NOMO-1 treated with DMSO at 0.1 percent for 48 hours (cell line): ENCODE results near the gene HECW1.

Experiments
- DNase-seq: peaks from one replicate; lab custom pipeline; 2025; ENCODE audit not compliant: unreplicated experiment; lab: John Stamatoyannopoulos, UW

HECW1 gene

DNA sequence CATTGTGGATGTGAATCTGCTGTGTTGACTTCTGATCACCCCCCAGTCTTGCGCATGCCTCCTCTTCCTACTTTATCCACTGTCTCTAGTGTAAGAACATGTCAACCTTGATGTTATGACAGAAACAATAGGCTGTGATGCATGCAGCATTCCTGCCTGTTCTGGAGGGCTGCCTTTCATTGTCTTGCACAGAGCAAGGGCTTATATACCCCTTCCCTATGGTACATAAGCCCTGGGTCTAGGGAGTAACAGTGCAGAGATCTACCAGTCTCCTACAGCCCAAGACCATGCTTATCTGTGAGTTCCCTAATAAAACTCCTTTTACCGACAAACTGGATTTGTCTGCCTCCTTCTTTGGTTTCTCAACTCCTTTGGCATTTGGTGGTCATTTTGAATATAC, 293.5 kb downstream of the HECW1 start:
- no peak for DNase-seq

- DNase-seq, result no peak
Measured at GRCh38 chr7:43406961-43407360, 294.5 kb downstream of the HECW1 start.

DNA sequence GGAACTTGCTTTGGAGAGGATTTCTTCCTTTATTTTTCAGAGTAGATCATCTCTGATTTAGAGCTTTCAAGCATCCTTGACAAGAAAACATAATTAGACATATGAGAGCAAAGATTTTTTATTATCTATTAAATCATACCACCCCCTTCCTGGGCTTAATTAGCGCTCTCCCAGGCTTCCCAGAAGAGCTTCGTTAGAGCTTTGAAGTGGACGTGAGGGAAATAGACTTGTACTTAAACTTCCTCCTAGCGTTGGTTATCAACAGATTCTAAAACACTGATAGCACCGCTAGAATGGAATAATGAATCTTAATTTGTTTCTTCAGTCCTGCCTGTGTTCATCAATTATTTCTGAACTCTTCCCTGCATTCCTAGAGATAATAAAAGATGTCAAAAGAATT, 296.5 kb downstream of the HECW1 start:
- no peak for DNase-seq

- no peak for DNase-seq
Measured at GRCh38 chr7:43417455-43417854, 305.0 kb downstream of the HECW1 start.

DNA sequence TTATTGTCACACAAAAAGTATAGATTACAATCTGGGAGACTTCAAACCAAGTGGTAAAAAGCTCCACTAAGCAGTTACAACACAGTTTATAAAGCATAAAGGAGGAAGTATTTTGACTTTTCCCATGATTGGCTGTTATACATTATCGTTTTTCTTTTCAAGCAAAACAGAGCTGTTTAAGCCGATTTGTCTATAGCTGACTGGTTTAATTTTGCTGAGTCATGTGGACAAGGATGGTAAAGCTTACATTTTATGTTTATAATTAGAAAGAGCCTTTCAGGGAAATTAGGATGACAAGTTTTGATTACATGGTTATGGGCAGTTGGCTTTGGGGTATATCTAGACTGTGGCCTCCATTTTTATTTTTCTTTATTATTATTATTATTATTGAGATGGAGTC, 318.0 kb downstream of the HECW1 start:
- DNase-seq, result peak; percentile 20

GRCh38 chr7:43431020-43431595, 318.7 kb downstream of the HECW1 start:
- DNase-seq, result no peak

DNA sequence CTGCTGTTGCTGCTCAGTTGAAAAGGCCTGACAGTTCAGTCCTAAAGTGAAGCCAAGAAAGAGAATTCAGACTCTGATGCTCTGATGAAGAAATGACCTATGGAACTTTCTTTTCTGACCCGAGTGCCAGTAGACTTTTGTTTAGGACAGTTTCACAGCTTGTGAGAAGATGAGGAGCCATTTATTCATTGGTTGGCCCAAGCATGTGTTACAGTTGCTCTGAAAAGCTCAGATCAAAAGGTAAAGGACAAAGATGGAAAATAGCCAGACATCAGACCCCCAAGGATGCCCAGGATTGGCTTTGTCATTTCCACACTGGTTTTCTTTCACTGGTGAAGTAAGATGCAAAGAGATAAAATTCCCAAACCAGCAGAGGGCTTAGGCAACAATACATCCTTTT, 321.2 kb downstream of the HECW1 start:
- DNase-seq, result no peak

- DNase-seq, result no peak
Measured at GRCh38 chr7:43437001-43437400, 324.6 kb downstream of the HECW1 start.

GRCh38 chr7:43438897-43439479, 326.5 kb downstream of the HECW1 start:
- DNase-seq, result no peak

DNA sequence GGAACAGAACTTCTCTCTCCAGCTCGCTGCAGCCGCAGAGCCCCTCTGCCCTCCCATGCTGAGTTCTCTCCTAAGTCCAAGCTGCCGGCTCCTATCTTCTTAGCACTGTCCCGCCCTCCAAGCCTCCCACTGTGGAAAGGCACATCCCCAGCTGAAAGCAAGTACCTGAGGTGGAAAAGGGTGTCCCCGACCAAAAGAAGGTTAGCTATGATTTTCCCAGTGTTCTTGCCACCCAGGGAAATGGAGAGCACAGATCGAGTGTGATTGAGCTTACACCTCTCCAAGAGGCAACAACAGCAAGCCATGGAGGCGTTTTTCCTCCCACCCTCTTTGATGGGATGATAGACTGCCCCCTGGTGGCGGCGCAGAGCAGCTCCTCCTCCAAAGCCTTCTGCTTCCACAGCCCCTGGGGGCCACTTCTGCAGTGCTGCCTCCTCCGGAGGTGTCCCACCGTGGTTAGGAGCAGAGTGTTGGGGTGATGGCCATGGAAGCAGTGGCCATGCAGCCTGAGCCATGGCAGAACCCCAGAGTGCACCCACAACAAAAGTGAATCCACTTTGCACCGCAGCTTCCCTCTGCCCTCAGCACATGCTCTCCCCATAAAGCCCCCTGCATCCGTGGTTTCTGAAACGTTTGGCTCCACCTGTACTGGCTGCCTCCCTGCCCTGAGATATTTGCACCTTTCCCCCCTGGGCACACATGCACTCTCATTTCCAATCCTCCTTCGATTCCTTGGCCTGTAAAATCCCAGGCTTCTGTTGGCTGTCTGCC, 327.4 kb downstream of the HECW1 start:
- peak; percentile 59 for DNase-seq

- DNase-seq, result no peak
Measured at GRCh38 chr7:43441231-43442130, 329.0 kb downstream of the HECW1 start.

- DNase-seq, result no peak
Measured at GRCh38 chr7:43443381-43443780, 330.9 kb downstream of the HECW1 start.

GRCh38 chr7:43444711-43445578, 332.5 kb downstream of the HECW1 start:
- DNase-seq, result no peak

DNA sequence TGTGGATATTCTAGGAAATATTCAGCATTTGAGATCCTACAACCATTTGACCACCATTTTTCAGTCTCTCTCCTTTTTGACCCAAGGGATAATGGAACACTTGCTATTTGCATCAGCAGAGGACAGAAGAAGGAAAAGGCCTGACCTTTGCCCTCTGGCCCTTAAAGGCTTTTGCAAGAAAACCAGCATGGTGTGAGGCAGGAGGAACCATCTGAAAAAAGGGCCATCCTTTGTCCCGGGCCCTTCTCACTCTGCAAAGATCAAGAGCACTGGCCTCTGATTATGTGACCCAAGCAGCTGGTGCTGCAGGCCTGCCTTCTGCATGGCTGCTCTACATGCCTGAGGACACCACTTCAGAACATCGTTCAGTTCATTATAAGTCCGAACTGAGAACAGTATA, 337.1 kb downstream of the HECW1 start:
- no peak for DNase-seq

- no peak for DNase-seq
Measured at GRCh38 chr7:43450894-43451293, 338.4 kb downstream of the HECW1 start.

DNA sequence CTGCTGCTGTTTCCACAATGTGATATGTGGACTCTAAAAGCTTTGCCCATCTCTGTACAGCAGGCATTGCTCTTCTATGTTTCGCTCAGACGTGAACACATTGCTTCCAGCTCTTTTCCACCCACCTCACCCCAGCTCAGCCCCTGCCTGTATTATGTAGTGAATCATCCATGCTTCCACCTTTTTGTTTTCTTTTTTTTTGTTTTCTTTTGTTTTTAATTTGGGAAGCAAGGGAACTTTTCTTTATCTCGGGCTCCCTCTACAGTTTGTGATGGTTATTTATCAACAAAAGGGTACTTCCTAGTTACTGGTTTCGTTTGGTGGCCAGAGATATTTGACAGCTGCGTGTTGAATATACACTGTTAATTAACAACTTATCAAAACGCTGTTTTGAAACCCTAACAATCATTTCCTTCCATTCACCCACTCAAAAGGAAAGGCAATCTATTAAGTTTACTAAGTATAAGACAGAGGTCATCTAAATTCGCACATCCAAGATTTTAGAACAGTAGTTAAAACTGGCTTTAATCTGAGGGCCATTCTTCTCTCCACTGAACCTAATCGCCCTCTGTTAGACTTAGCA, 342.6 kb downstream of the HECW1 start:
- peak; percentile 47 for DNase-seq

GRCh38 chr7:43456200-43456599, 343.8 kb downstream of the HECW1 start:
- no peak for DNase-seq

- no peak for DNase-seq
Measured at GRCh38 chr7:43458330-43459018, 346.0 kb downstream of the HECW1 start.

GRCh38 chr7:43459019-43459337, 346.5 kb downstream of the HECW1 start:
- no peak for DNase-seq
